Measurements from ENCODE around the gene TRAPPC1. TPM values are rescaled to one million over a fixed set of nuclear protein-coding genes. Genes with fewer than 3 reads are reported as not detected.

TRAPPC1 gene
- total and polyA plus RNA-seq, 2 experiments from 2014 or later, result 37.8 to 321 TPM

GRCh38 chr17:7929158-7930023 lies 2.4 kb downstream of the TRAPPC1 start, which contains the start of gene KCNAB3:
TSS of gene KCNAB3 (minus strand) at chr17:7929856. CDS start at chr17:7929435, 421 bp downstream.
- WGBS, 2 experiments (ENCODE audit: low coverage in 1 of 2, low lambda C conversion rate in 2 of 2, missing lambda C conversion rate in 2 of 2), result 31 to 37% methylated on average over 15 to 47 of the region's 67 CpGs
- no peaks in the 10 kb centered on the region for H4K20me1 ChIP-seq (ENCODE audit: insufficient read depth)

GRCh38 chr17:7927596-7927995 lies 4.2 kb downstream of the TRAPPC1 start:
- no peak overlapping the region for H3K9ac ChIP-seq

More at GRCh38 chr17:7929158-7930023, 2.4 kb downstream of the TRAPPC1 start, which contains the start of gene KCNAB3:
- H3K9me2 ChIP-seq (ENCODE audit: insufficient read depth), result no peaks in the 10 kb centered on the region
- in situ Hi-C loops (cut with MboI), result no loop called here
- no peaks in the 10 kb centered on the region for H3K27me3 ChIP-seq (replicated peaks; ENCODE audit: insufficient read depth)
- H3K9me3 ChIP-seq (ENCODE audit: low read depth), result no peaks in the 10 kb centered on the region
- H3K36me3 ChIP-seq (ENCODE audit: low read depth), result no peaks in the 10 kb centered on the region
- H3K27ac ChIP-seq, result no peak within 1 kb of the TSS
- H3K9ac ChIP-seq, result no peak within 1 kb of the TSS
- TF ChIP-seq EZH2phosphoT487 (IDR thresholded peaks at IDR 0.05; ENCODE audit: insufficient read depth, low read depth), result no peak
- no peak within 1 kb of the TSS for H3K4me2 ChIP-seq (ENCODE audit: unreplicated experiment)
- H3K4me3 ChIP-seq, result no peak within 1 kb of the TSS
- no peak within 1 kb of the TSS for H2AFZ ChIP-seq
- peak; percentile 78 for DNase-seq
- peaks cover 8% of the 10 kb centered on the region for H3K4me1 ChIP-seq (ENCODE audit: insufficient read depth)
- no peaks in the 10 kb centered on the region for H3F3A ChIP-seq (ENCODE audit: insufficient read depth)
- peaks cover 37% of the 10 kb centered on the region for H3K79me2 ChIP-seq (ENCODE audit: insufficient read depth)

DNA sequence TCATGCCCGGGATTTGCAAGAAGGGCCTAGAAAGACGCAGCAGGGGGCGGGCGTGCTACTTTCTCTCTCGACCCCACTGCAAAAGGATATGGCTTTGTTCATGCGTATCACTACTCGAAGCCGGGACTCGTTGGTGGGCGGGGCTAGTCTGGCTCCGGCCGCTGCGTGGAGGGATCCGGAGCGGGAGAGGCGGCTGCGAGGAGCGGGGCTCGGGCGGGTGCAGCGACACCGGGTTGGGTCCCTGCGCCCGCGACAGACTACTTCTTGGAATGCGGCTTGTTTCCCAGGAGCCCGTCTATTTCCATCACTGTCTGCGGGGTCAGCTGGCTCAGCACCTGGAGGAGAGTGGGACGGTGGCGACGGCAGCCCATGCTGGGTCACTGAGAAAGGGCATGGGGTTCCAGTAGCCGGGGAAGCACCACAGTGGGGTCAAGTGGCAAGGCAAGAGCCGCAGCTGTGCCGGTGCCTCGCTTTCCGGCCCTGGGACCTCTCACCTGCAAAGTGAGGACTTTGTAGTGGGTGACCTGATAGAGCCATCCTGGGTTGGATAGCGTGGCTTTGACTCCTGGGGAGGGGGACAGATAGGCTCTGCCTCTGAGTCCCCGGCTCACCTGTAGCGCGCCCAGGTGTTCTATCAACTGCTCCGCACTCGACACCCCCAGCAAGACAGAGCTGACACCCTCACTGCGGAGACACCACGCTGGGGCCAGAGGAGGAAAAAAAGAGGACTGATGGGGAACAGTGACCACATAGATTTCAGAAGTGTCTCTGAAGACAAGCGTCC lies 8.7 kb downstream of the TRAPPC1 start:
- Histone ChIP-seq H3K4me2 (ENCODE audit: unreplicated experiment) (peak overlapping the region; percentile 84), H3K36me3 (ENCODE audit: low read depth) (no peaks in the 10 kb centered on the region), H3K27me3 (replicated peaks; ENCODE audit: insufficient read depth) (no peaks in the 10 kb centered on the region), H3K79me2 (ENCODE audit: insufficient read depth) (no peaks in the 10 kb centered on the region), H2AFZ (peak overlapping the region; percentile 99), H3K4me3 (peak overlapping the region; percentile 71), H3K27ac (no peak overlapping the region), H3K9me2 (ENCODE audit: insufficient read depth) (no peaks in the 10 kb centered on the region), H4K20me1 (ENCODE audit: insufficient read depth) (no peaks in the 10 kb centered on the region), H3K4me1 (ENCODE audit: insufficient read depth) (peaks cover 5% of the 10 kb centered on the region; the same call in 1 of the 2 replicates), H3K9me3 (ENCODE audit: low read depth) (no peaks in the 10 kb centered on the region), H3F3A (ENCODE audit: insufficient read depth) (0 out of 2 replicates have a peak, but pooled peaks cover 5% of the 10 kb centered on the region), H3K9ac (peak overlapping the region; percentile 67)
- in situ Hi-C loops (cut with MboI), result no loop called here
- TF ChIP-seq EZH2 (IDR thresholded peaks at IDR 0.05; ENCODE audit: insufficient read depth, poor library complexity, severe bottlenecking) (no peak), EZH2phosphoT487 (IDR thresholded peaks at IDR 0.05; ENCODE audit: insufficient read depth, low read depth) (no peak)
- 18 to 19% methylated on average over 45 of the region's 45 CpGs for WGBS, 2 experiments (ENCODE audit: low coverage in 1 of 2, low lambda C conversion rate in 2 of 2, missing lambda C conversion rate in 2 of 2)
- peak; percentile 86 for DNase-seq

More at GRCh38 chr17:7927596-7927995, 4.2 kb downstream of the TRAPPC1 start:
- H3K36me3 ChIP-seq (ENCODE audit: low read depth), result no peaks in the 10 kb centered on the region
- peaks cover 1% of the 10 kb centered on the region; the same call in 1 of the 2 replicates for H3K4me1 ChIP-seq (ENCODE audit: insufficient read depth)
- H3K79me2 ChIP-seq (ENCODE audit: insufficient read depth), result peaks cover 19% of the 10 kb centered on the region
- H3K9me2 ChIP-seq (ENCODE audit: insufficient read depth), result no peaks in the 10 kb centered on the region
- H3K9me3 ChIP-seq (ENCODE audit: low read depth), result no peaks in the 10 kb centered on the region
- no peaks in the 10 kb centered on the region for H4K20me1 ChIP-seq (ENCODE audit: insufficient read depth)
- no peak overlapping the region for H3K4me3 ChIP-seq
- TF ChIP-seq EZH2 (IDR thresholded peaks at IDR 0.05; ENCODE audit: insufficient read depth, poor library complexity, severe bottlenecking), result no peak
- no peak for TF ChIP-seq EZH2phosphoT487 (IDR thresholded peaks at IDR 0.05; ENCODE audit: insufficient read depth, low read depth)
- in situ Hi-C loops (cut with MboI), result no loop called here
- H3F3A ChIP-seq (ENCODE audit: insufficient read depth), result no peaks in the 10 kb centered on the region
- no peak for DNase-seq
- WGBS, 2 experiments (ENCODE audit: low coverage in 1 of 2, low lambda C conversion rate in 2 of 2, missing lambda C conversion rate in 2 of 2), result 77 to 87% methylated on average over 3 of the region's 3 CpGs
- no peaks in the 10 kb centered on the region for H3K27me3 ChIP-seq (replicated peaks; ENCODE audit: insufficient read depth)
- H3K4me2 ChIP-seq (ENCODE audit: unreplicated experiment), result no peak overlapping the region
- H2AFZ ChIP-seq, result no peak overlapping the region
- H3K27ac ChIP-seq, result no peak overlapping the region

DNA sequence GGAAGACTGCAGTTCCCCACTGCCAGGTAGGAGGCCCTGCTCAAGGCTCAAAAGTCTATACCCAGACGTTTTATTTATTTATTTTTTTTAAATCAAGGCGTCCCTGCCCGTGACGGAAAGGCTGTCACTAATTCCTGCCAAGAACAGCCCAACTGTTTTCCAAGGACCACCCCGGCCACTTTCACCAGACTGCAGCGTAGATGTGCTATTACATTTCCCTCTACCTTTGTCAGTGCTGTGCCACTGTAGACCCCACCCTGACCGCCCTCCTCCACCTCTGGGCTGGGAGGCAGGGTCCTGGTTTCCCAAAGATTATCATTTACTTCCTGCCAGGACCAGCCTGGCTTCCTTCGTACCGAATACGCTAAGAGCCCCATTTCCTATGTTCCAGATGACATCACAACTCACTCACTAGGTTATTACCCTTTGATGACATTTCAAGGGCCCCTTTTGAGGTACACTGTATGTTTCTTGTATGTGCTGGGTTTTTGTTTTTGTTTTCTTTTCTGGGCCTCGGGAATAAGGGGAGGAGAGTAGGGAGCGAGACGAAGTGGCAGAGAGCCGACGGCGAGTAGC lies 9.4 kb downstream of the TRAPPC1 start:
- Histone ChIP-seq H3K36me3 (ENCODE audit: low read depth) (no peaks in the 10 kb centered on the region), H3K79me2 (ENCODE audit: insufficient read depth) (no peaks in the 10 kb centered on the region), H3K27ac (no peak overlapping the region), H2AFZ (peak overlapping the region; percentile 99), H3K9ac (peak overlapping the region; percentile 67), H3K27me3 (replicated peaks; ENCODE audit: insufficient read depth) (no peaks in the 10 kb centered on the region), H3K4me1 (ENCODE audit: insufficient read depth) (peaks cover 5% of the 10 kb centered on the region; the same call in 1 of the 2 replicates), H3K9me3 (ENCODE audit: low read depth) (no peaks in the 10 kb centered on the region), H3K9me2 (ENCODE audit: insufficient read depth) (no peaks in the 10 kb centered on the region), H3F3A (ENCODE audit: insufficient read depth) (0 out of 2 replicates have a peak, but pooled peaks cover 5% of the 10 kb centered on the region), H3K4me2 (ENCODE audit: unreplicated experiment) (peak overlapping the region; percentile 84), H3K4me3 (peak overlapping the region; percentile 71), H4K20me1 (ENCODE audit: insufficient read depth) (no peaks in the 10 kb centered on the region)
- DNase-seq, result peak; percentile 11
- 30 to 31% methylated on average over 16 of the region's 16 CpGs for WGBS, 2 experiments (ENCODE audit: low coverage in 1 of 2, low lambda C conversion rate in 2 of 2, missing lambda C conversion rate in 2 of 2)
- in situ Hi-C loops (cut with MboI), result no loop called here
- TF ChIP-seq EZH2phosphoT487 (IDR thresholded peaks at IDR 0.05; ENCODE audit: insufficient read depth, low read depth) (no peak), EZH2 (IDR thresholded peaks at IDR 0.05; ENCODE audit: insufficient read depth, poor library complexity, severe bottlenecking) (no peak)

Data from GM23248 (cell line).